ENCODE data around the gene ARGFX. TPM values are rescaled to one million over a fixed set of nuclear protein-coding genes. Genes with fewer than 3 reads are reported as not detected.
A peak's percentile ranks its signal among the peaks of the same experiment; 100 is the strongest.

Gene ARGFX
- total RNA-seq, 2 experiments from 2014 or later, result not detected

- ATAC-seq (no peak), DNase-seq (no peak)
- Mint-ChIP-seq H3K4me1 (ENCODE audit: low read depth) (peaks cover 7% of the 10 kb centered on the region), H3K9me3 (no peaks in the 10 kb centered on the region), H3K27me3 (no peaks in the 10 kb centered on the region), H3K27ac (no peak overlapping the region), H3K4me3 (no peak overlapping the region), H3K36me3 (ENCODE audit: low read depth) (peaks cover 42% of the 10 kb centered on the region)
- ChIA-PET POLR2A (no interaction called here), CTCF (no interaction called here)
- intact Hi-C loops (cut with micrococcal nuclease), result no loop called here
- TF ChIP-seq, protein P1, sequence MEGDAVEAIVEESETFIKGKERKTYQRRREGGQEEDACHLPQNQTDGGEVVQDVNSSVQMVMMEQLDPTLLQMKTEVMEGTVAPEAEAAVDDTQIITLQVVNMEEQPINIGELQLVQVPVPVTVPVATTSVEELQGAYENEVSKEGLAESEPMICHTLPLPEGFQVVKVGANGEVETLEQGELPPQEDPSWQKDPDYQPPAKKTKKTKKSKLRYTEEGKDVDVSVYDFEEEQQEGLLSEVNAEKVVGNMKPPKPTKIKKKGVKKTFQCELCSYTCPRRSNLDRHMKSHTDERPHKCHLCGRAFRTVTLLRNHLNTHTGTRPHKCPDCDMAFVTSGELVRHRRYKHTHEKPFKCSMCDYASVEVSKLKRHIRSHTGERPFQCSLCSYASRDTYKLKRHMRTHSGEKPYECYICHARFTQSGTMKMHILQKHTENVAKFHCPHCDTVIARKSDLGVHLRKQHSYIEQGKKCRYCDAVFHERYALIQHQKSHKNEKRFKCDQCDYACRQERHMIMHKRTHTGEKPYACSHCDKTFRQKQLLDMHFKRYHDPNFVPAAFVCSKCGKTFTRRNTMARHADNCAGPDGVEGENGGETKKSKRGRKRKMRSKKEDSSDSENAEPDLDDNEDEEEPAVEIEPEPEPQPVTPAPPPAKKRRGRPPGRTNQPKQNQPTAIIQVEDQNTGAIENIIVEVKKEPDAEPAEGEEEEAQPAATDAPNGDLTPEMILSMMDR (IDR thresholded peaks at IDR 0.05), result no peak
These were observed 24.8 kb upstream of the ARGFX start for GRCh38 chr3:121542924-121543323.

DNA sequence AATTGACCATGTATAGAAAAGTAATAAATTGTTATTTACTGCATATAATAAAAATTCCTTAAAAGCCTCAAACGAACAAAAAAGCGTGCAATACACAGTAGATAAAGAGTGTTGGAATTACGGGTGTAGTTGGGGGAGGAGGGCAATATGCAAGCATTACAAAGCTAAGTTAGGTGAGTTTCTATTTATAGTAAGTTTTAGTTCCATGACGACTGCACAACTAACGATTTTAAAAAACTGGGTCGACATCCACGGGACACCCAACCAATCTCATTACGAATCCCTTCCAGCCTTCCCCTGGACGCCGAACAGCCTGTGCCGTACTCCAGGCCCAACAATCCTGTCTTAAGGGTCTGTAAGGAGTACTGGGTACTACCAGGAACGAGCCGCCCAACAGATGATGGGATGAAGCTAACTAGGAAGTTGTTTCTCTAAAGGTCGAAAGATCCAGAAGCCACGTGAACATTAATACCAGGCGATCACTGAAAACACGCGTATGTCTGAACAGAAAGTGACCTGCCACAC lies 22.6 kb upstream of the ARGFX start:
- POLR2A ChIA-PET, result interaction anchor here (0.6 to 1.5 kb wide), 3 partner anchors 15 to 728 kb away, joined by 3 read pairs; partner anchors contain the start of gene HCLS1
- Mint-ChIP-seq H3K9me3 (no peaks in the 10 kb centered on the region), H3K27ac (peak overlapping the region; percentile 86), H3K4me3 (peak overlapping the region; percentile 99), H3K36me3 (ENCODE audit: low read depth) (peaks cover 32% of the 10 kb centered on the region), H3K27me3 (no peaks in the 10 kb centered on the region), H3K4me1 (ENCODE audit: low read depth) (peaks cover 7% of the 10 kb centered on the region)
- TF ChIP-seq, protein P1 (IDR thresholded peaks at IDR 0.05), result no peak
- ATAC-seq (peak; percentile 2), DNase-seq (no peak)
- CTCF ChIA-PET, result interaction anchor here (1.2 to 2.0 kb wide), 4 partner anchors 543 to 1483 kb away, joined by 3 to 8 read pairs (median 3); partner anchors contain the start of gene SEMA5B
- intact Hi-C loops (cut with micrococcal nuclease), result loop anchor here (5.0 kb wide), 1 partner anchor 712 kb away; no protein-coding TSS in a partner anchor

- peak within 1 kb of the TSS; percentile 89 for H3K27ac Mint-ChIP-seq
- intact Hi-C loops (cut with micrococcal nuclease), result loop anchor here (2.0 to 5.0 kb wide), 3 partner anchors 289 to 711 kb away; partner anchors contain the start of genes EAF2 and IQCB1
- DNase-seq (peak; percentile 95), ATAC-seq (peak; percentile 97)
- TF ChIP-seq, protein P1 (IDR thresholded peaks at IDR 0.05), result no peak
- H3K27me3 Mint-ChIP-seq, result no peaks in the 10 kb centered on the region
- no peaks in the 10 kb centered on the region for H3K9me3 Mint-ChIP-seq
- H3K36me3 Mint-ChIP-seq (ENCODE audit: low read depth), result peaks cover 30% of the 10 kb centered on the region
- ChIA-PET CTCF (interaction anchor here (0.6 to 2.8 kb wide), 18 partner anchors 9 to 1482 kb away, joined by 3 to 11 read pairs (median 4); partner anchors contain the start of gene SEMA5B), POLR2A (interaction anchor here (0.6 to 1.5 kb wide), 9 partner anchors 15 to 754 kb away, joined by 3 to 4 read pairs (median 3); partner anchors contain the start of genes EAF2, HCLS1 and IQCB1)
- H3K4me3 Mint-ChIP-seq, result peak within 1 kb of the TSS; percentile 99
- H3K4me1 Mint-ChIP-seq (ENCODE audit: low read depth), result peaks cover 7% of the 10 kb centered on the region
These were observed 21.9 kb upstream of the ARGFX start, which contains the start of gene POLQ for GRCh38 chr3:121545574-121546455. TSS of gene POLQ (minus strand) at chr3:121545988. CDS start at chr3:121545877, 111 bp downstream.

DNA sequence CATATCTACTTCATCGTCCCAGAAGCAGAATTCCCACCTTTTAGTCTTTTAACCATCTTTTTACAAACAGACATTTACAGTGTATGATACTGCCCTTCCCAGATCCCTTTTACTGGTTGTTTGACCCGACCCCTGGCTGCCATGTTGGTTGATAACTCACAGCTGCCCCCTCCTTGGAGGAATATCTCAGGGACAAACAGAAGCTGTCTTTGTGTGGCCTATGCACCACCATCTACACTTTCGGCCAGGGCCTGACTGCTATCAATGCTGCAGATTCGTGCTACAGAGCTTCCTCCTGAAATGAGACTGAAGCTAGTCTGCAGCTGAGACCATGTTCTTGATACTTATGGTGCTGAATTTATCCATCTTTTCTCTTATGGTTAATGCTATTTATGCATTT lies 15.4 kb upstream of the ARGFX start:
- no peaks in the 10 kb centered on the region for H3K36me3 Mint-ChIP-seq (ENCODE audit: low read depth)
- no peak for DNase-seq
- TF ChIP-seq, protein P1 (IDR thresholded peaks at IDR 0.05), result no peak
- H3K4me3 Mint-ChIP-seq, result no peak overlapping the region
- POLR2A ChIA-PET, result no interaction called here
- H3K27me3 Mint-ChIP-seq, result peaks cover 3% of the 10 kb centered on the region
- no peak for ATAC-seq
- no peak overlapping the region for H3K27ac Mint-ChIP-seq
- H3K9me3 Mint-ChIP-seq, result no peaks in the 10 kb centered on the region
- no peaks in the 10 kb centered on the region for H3K4me1 Mint-ChIP-seq (ENCODE audit: low read depth)
- intact Hi-C loops (cut with micrococcal nuclease), result no loop called here
- CTCF ChIA-PET, result no interaction called here

All from activated CD8-positive, alpha-beta T cell treated with anti-CD3 and anti-CD28 coated beads for 36 hours (primary cell).